ENCODE measurements around the gene NDUFS8.

DNA sequence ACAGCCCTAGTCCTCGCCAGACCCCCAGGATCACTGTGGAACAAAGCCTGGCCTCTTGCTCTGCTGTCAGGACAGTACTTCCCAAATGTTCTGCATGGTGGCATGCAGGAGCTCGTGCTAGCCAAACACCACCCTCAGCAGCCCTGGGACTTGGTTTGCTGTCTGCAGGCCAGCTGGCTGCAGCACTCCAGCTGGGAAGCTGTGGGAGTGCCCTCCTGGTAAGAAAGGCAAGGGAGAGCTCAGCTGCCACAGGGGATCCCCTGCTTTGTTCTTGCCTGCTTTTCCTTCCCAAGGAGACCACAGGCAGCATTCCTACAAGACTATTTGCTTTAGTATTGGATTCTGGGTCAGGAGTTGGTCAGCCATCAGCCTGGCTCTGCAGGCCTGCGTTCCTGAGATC is 36.3 kb downstream of the NDUFS8 start:
- TF ChIP-seq MXI1 (IDR thresholded peaks at IDR 0.05; ENCODE audit: borderline replicate concordance, low read depth, low read length) (no peak), POLR2A (IDR thresholded peaks at IDR 0.05; ENCODE audit: low read depth, low read length) (no peak), MAFK (IDR thresholded peaks at IDR 0.05; ENCODE audit: low read depth, low read length) (no peak), RAD21 (IDR thresholded peaks at IDR 0.05; ENCODE audit: low read length) (no peak), SMC3 (IDR thresholded peaks at IDR 0.05; ENCODE audit: low read depth, low read length) (no peak)
- TF ChIP-seq, protein P1, sequence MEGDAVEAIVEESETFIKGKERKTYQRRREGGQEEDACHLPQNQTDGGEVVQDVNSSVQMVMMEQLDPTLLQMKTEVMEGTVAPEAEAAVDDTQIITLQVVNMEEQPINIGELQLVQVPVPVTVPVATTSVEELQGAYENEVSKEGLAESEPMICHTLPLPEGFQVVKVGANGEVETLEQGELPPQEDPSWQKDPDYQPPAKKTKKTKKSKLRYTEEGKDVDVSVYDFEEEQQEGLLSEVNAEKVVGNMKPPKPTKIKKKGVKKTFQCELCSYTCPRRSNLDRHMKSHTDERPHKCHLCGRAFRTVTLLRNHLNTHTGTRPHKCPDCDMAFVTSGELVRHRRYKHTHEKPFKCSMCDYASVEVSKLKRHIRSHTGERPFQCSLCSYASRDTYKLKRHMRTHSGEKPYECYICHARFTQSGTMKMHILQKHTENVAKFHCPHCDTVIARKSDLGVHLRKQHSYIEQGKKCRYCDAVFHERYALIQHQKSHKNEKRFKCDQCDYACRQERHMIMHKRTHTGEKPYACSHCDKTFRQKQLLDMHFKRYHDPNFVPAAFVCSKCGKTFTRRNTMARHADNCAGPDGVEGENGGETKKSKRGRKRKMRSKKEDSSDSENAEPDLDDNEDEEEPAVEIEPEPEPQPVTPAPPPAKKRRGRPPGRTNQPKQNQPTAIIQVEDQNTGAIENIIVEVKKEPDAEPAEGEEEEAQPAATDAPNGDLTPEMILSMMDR (conservative IDR thresholded peaks at IDR 0.05; ENCODE audit: low read depth, low read length), result no peak
